Gastrocnemius medialis (tissue), 4 donors: ENCODE data around the gene LRSAM1. TPM values are rescaled to one million over a fixed set of nuclear protein-coding genes. Genes with fewer than 3 reads are reported as not detected.

ENCODE experiments used
- ATAC-seq, 2 donors: fragments of 150-250 bp; one replicate each; pipeline ENCODE4 v1.9.1; 2016
- DNase-seq, 2 donors: peaks; one replicate each; pipeline ENCODE4 v3.0.0-alpha.2; 2019
- H3K27ac ChIP-seq, 4 donors: fragments of 200-600 bp; sonication (generic); 1 replicate in 1 of 4; 2 replicates in 3 of 4; pipeline ENCODE4 v1.5.1; 2016 to 2018; ENCODE audit warnings: mild to moderate bottlenecking in 2 of 4, moderate library complexity in 1 of 4
- H3K27me3 ChIP-seq, 3 donors: fragments of 200-600 bp; sonication (generic) in 2 of 3; 1 replicate in 1 of 3; 2 replicates in 2 of 3; pipeline versions ENCODE4 v1.5.1 to v1.6.0; 2016 to 2019; ENCODE audit warnings: mild to moderate bottlenecking in 1 of 3, moderate library complexity in 1 of 3
- H3K36me3 ChIP-seq, 2 donors: fragments of 200-600 bp; sonication (generic) in 1 of 2; one replicate each; pipeline ENCODE4 v1.5.1; 2017 to 2018
- H3K4me1 ChIP-seq, 2 donors: fragments of 200-600 bp; sonication (generic) in 1 of 2; one replicate each; pipeline ENCODE4 v1.5.1; 2016 to 2017; ENCODE audit warnings: mild to moderate bottlenecking in 2 of 2
- H3K4me3 ChIP-seq, 4 donors: fragments of 200-600 bp; sonication (generic) in 3 of 4; 1 replicate in 1 of 4; 2 replicates in 3 of 4; pipeline ENCODE4 v1.5.1; 2016 to 2019; ENCODE audit warnings: mild to moderate bottlenecking in 2 of 4
- H3K9me3 ChIP-seq, 3 donors: fragments of 200-600 bp; sonication (generic) in 2 of 3; 1 replicate in 1 of 3; 2 replicates in 2 of 3; pipeline ENCODE4 v1.5.1; 2016 to 2019
- CTCF ChIP-seq, 5 experiments: fragments of 450-650 bp in 3 of 5; fragments of 200-600 bp in 2 of 5; sonication (generic) in 2 of 5; IDR thresholded peaks in 4 of 5; conservative IDR thresholded peaks in 1 of 5; 1 replicate in 4 of 5; 2 replicates in 1 of 5; pipeline ENCODE4 v1.5.1; 2016 to 2019; ENCODE audit warnings: antibody characterized with exemption in 5 of 5, mild to moderate bottlenecking in 3 of 5, moderate library complexity in 3 of 5
- POLR2A ChIP-seq, 2 donors: fragments of 450-650 bp; IDR thresholded peaks; one replicate each; pipeline ENCODE4 v1.6.1; 2017; ENCODE audit warnings: antibody characterized with exemption in 2 of 2, mild to moderate bottlenecking in 2 of 2, moderate library complexity in 2 of 2
- in situ Hi-C, 4 donors: fragments of 200-750 bp; cut with MboI; loops; one replicate each; pipeline versions ENCODE4 v1.15.0 to v1.8.0; 2017; ENCODE audit warnings: low sequenced_read_pairs in 4 of 4
- intact Hi-C: fragments of 100-400 bp; cut with DNase I; formaldehyde crosslinking; loops from one replicate; pipeline ENCODE4 v1.15.1; 2023; ENCODE audit warnings: low total_unique reads
- total RNA-seq, 4 donors: library from RNA; depleted of rRNA; stranded (reverse); fragments of >200 nt; gene quantifications; one replicate each; pipeline versions ENCODE4 v1.1.0 to v1.2.3, GENCODE V29; 2016

LRSAM1 gene
- total RNA-seq, 4 donors from 2014 or later, result 10.2 to 17.3 (median 16.1) TPM

- ATAC-seq (no peak), DNase-seq (no peak)
- no peaks in the 10 kb centered on the region for H3K4me1 ChIP-seq
- intact Hi-C loops, result no loop called here
- H3K27ac ChIP-seq, result no peak overlapping the region
- in situ Hi-C loops, result no loop called here
- no peaks in the 10 kb centered on the region for H3K9me3 ChIP-seq
- H3K36me3 ChIP-seq, result peaks cover 3 to 60% of the 10 kb centered on the region in 2 donors
- TF ChIP-seq CTCF (IDR thresholded peaks at IDR 0.05 in 4 of 5, conservative IDR thresholded peaks at IDR 0.05 in 1 of 5), result no peak
- TF ChIP-seq POLR2A (IDR thresholded peaks at IDR 0.05), result no peak
- H3K4me3 ChIP-seq, result no peak overlapping the region
- H3K27me3 ChIP-seq, result no peaks in the 10 kb centered on the region
These were observed 28.3 kb downstream of the LRSAM1 start for GRCh38 chr9:127479507-127480081.

- no peaks in the 10 kb centered on the region for H3K27me3 ChIP-seq
- no peaks in the 10 kb centered on the region for H3K9me3 ChIP-seq
- DNase-seq (no peak), ATAC-seq (no peak)
- intact Hi-C loops, result no loop called here
- in situ Hi-C loops, result no loop called here
- no peak overlapping the region for H3K4me3 ChIP-seq
- H3K27ac ChIP-seq, result no peak overlapping the region
- no peaks in the 10 kb centered on the region for H3K4me1 ChIP-seq
- H3K36me3 ChIP-seq, result peaks cover 3 to 83% of the 10 kb centered on the region in 2 donors
- TF ChIP-seq POLR2A (IDR thresholded peaks at IDR 0.05) (no peak), CTCF (IDR thresholded peaks at IDR 0.05 in 4 of 5, conservative IDR thresholded peaks at IDR 0.05 in 1 of 5) (no peak)
These were observed 31.4 kb downstream of the LRSAM1 start for GRCh38 chr9:127482662-127483061.

- TF ChIP-seq CTCF (IDR thresholded peaks at IDR 0.05 in 4 of 5, conservative IDR thresholded peaks at IDR 0.05 in 1 of 5) (no peak), POLR2A (IDR thresholded peaks at IDR 0.05) (no peak)
- no peaks in the 10 kb centered on the region for H3K4me1 ChIP-seq
- no peak overlapping the region for H3K27ac ChIP-seq
- peaks cover 0 to 82% of the 10 kb centered on the region in 2 donors for H3K36me3 ChIP-seq
- in situ Hi-C loops, result no loop called here
- intact Hi-C loops, result no loop called here
- DNase-seq (no peak), ATAC-seq (no peak)
- no peaks in the 10 kb centered on the region for H3K9me3 ChIP-seq
- no peaks in the 10 kb centered on the region for H3K27me3 ChIP-seq
- H3K4me3 ChIP-seq, result no peak overlapping the region
These were observed 34.7 kb downstream of the LRSAM1 start for GRCh38 chr9:127485995-127486394.

GRCh38 chr9:127488946-127489345 is 37.6 kb downstream of the LRSAM1 start:
- peaks cover 0 to 87% of the 10 kb centered on the region in 2 donors for H3K36me3 ChIP-seq
- no peaks in the 10 kb centered on the region for H3K27me3 ChIP-seq
- DNase-seq, result no peak
- no peak overlapping the region for H3K4me3 ChIP-seq
- in situ Hi-C loops, result no loop called here
- TF ChIP-seq CTCF (IDR thresholded peaks at IDR 0.05 in 4 of 5, conservative IDR thresholded peaks at IDR 0.05 in 1 of 5) (no peak), POLR2A (IDR thresholded peaks at IDR 0.05) (no peak)
- H3K9me3 ChIP-seq, result no peaks in the 10 kb centered on the region
- no peak for ATAC-seq
- no peaks in the 10 kb centered on the region for H3K4me1 ChIP-seq
- intact Hi-C loops, result no loop called here
- no peak overlapping the region for H3K27ac ChIP-seq
